Measurements from ENCODE around the gene DNAH3.

- TF ChIP-seq CTCF (IDR thresholded peaks at IDR 0.05) (no peak), POLR2A (IDR thresholded peaks at IDR 0.05) (no peak)
These were observed 205.6 kb downstream of the DNAH3 start for GRCh38 chr16:20944861-20945574.
